Umbilical cord (tissue), 2 donors: ENCODE measurements around the gene FBXO48. TPM values are rescaled to one million over a fixed set of nuclear protein-coding genes. Genes with fewer than 3 reads are reported as not detected.

ENCODE experiments used
- DNase-seq: peaks from one replicate; pipeline ENCODE4 v3.0.0-alpha.2; 2015; ENCODE audit warnings: low spot score
- total RNA-seq: library from RNA; depleted of rRNA; stranded (reverse); fragments of >200 nt; gene quantifications from one replicate; pipeline ENCODE4 v1.2.3, GENCODE V29; 2014; ENCODE audit warnings: low replicate concordance; ENCODE audit not compliant: insufficient read depth

The FBXO48 gene
- total RNA-seq, 1 donor from 2014 or later: 2.4 TPM

DNA sequence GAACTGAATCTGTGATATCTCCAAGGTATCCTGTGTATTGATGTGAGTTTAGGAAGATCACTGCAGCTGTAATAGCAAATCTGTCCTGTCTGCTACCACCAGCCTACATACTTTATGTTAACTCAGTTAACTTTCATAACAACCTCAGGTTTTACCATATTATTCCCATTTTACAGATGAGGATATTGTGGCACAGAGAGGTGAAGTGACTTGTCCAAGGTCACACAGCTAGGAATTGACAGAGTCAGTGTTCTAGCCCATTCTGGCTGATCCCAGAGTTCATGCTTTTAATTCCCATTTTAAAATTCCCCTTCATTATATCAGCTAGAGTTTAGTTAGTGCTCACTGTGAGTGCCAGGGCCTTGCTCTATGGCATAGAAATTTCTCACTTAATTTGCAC lies 52.6 kb downstream of the FBXO48 start:
- no peak for DNase-seq

- no peak for DNase-seq
Observed at GRCh38 chr2:68413466-68413865, 53.6 kb downstream of the FBXO48 start.

- no peak for DNase-seq
Observed at GRCh38 chr2:68412127-68412819, 54.8 kb downstream of the FBXO48 start.

GRCh38 chr2:68411397-68412126 lies 55.5 kb downstream of the FBXO48 start:
- DNase-seq: no peak

Other genes starting within 250 kb of the FBXO48 start
- 28.6 TPM for gene PPP3R1, start 214.8 kb downstream of the FBXO48 start, total RNA-seq
- gene CNRIP1, start 147.3 kb downstream of the FBXO48 start, total RNA-seq: 38.3 TPM
- gene PLEK, start 102.0 kb downstream of the FBXO48 start, total RNA-seq: 22.9 TPM
- 13.5 TPM for gene APLF, start 291 bp upstream of the FBXO48 start, total RNA-seq
- 0.72 TPM for gene PROKR1, start 176.3 kb upstream of the FBXO48 start, total RNA-seq